Endothelial cell of umbilical vein (primary cell): ENCODE results near the gene MAP1B. TPM values are rescaled to one million over a fixed set of nuclear protein-coding genes. Genes with fewer than 3 reads are reported as not detected.

ENCODE experiments used
- BruUV-seq: library from RNA; stranded (reverse); fragments of 400-500 nt; replicated peaks from 2 replicates; lab custom pipeline; 2021; lab: Mats Ljungman, UMichigan
- CTCF ChIA-PET: fragments of 300-600, 350-600 bp; sonication (Branson Sonifier 250); formaldehyde crosslinking; loops from one replicate; lab custom pipeline; 2021; ENCODE audit warnings: antibody characterized with exemption, inconsistent platforms; lab: Charles Lee
- POLR2A ChIA-PET: fragments of 300-600, 350-600 bp; sonication (Branson Sonifier 250); formaldehyde crosslinking; loops from one replicate; lab custom pipeline; 2021; ENCODE audit warnings: antibody characterized with exemption, inconsistent platforms; lab: Charles Lee
- DNase-seq: peaks from one replicate; pipeline ENCODE4 v3.0.0-alpha.2; 2011; ENCODE audit warnings: low read depth, low spot score
- FAIRE-seq: peaks from 2 replicates; lab custom pipeline; 2011; peaks lifted over from hg19 to GRCh38; lab: Jason Lieb, UNC
- H2AFZ ChIP-seq: 2 replicates; pipeline ENCODE4 v1.6.0; 2012; ENCODE audit warnings: low read depth, low read length, control low read depth, inconsistent platforms
- H3K27ac ChIP-seq: 2 replicates; pipeline ENCODE4 v1.5.1; 2011; ENCODE audit warnings: low read depth, mild to moderate bottlenecking, control low read depth, low read length, moderate library complexity; ENCODE audit not compliant: insufficient read depth
- H3K27me3 ChIP-seq, 2 experiments: 2 replicates each; pipeline versions ENCODE4 v1.6.0 to v1.6.1; 2011; ENCODE audit warnings: low read length in 2 of 2, mixed read lengths in 1 of 2; ENCODE audit not compliant: control insufficient read depth in 2 of 2, insufficient read depth in 2 of 2
- H3K36me3 ChIP-seq, 2 experiments: 2 replicates in 1 of 2; 3 replicates in 1 of 2; pipeline ENCODE4 v1.5.1; 2011; ENCODE audit warnings: low read length in 2 of 2, mild to moderate bottlenecking in 1 of 2, moderate library complexity in 1 of 2; ENCODE audit not compliant: control insufficient read depth in 2 of 2, insufficient read depth in 2 of 2; ENCODE audit errors: extremely low read depth in 1 of 2
- H3K4me1 ChIP-seq: 3 replicates; pipeline ENCODE4 v1.5.1; 2011; ENCODE audit warnings: mild to moderate bottlenecking, low read length; ENCODE audit not compliant: control insufficient read depth, insufficient read depth; ENCODE audit errors: extremely low read depth
- H3K4me2 ChIP-seq: 2 replicates; pipeline ENCODE4 v1.6.1; 2011; ENCODE audit warnings: low read length, control low read depth, mixed read lengths; ENCODE audit not compliant: insufficient read depth
- H3K4me3 ChIP-seq, 3 experiments: fragments of 200-600 bp in 1 of 3; sonication (generic), shearing (Covaris generic) in 1 of 3; replicated peaks in 1 of 3; 2 replicates each; pipeline ENCODE4 v1.5.1; 2011 to 2016; ENCODE audit warnings: control low read depth in 3 of 3, low read length in 3 of 3, mild to moderate bottlenecking in 2 of 3, inconsistent platforms in 1 of 3, low read depth in 1 of 3, moderate library complexity in 1 of 3; ENCODE audit not compliant: insufficient read depth in 1 of 3
- H3K79me2 ChIP-seq: 2 replicates; pipeline ENCODE4 v1.6.0; 2012; ENCODE audit warnings: low read length, inconsistent platforms; ENCODE audit not compliant: control insufficient read depth, insufficient read depth
- H3K9ac ChIP-seq: replicated peaks from 2 replicates; pipeline ENCODE3; 2011; ENCODE audit warnings: low read length, control low read depth; ENCODE audit not compliant: insufficient read depth; ENCODE audit errors: extremely low read depth
- H3K9me1 ChIP-seq: replicated peaks from 3 replicates; pipeline ENCODE4 v1.6.0; 2011; ENCODE audit warnings: mild to moderate bottlenecking, low read length; ENCODE audit not compliant: control insufficient read depth, insufficient read depth; ENCODE audit errors: extremely low read depth
- H3K9me3 ChIP-seq: replicated peaks from 2 replicates; pipeline ENCODE4 v1.5.1; 2012; ENCODE audit warnings: low read length, inconsistent platforms; ENCODE audit not compliant: control insufficient read depth, insufficient read depth
- H4K20me1 ChIP-seq: replicated peaks from 2 replicates; pipeline ENCODE3; 2011; ENCODE audit warnings: mild to moderate bottlenecking, low read length; ENCODE audit not compliant: control insufficient read depth, insufficient read depth; ENCODE audit errors: extremely low read depth
- EZH2 ChIP-seq: IDR thresholded peaks from 2 replicates; pipeline ENCODE4 v1.6.1; 2012; ENCODE audit warnings: borderline replicate concordance, low read depth, mild to moderate bottlenecking, moderate library complexity, low read length, inconsistent platforms; ENCODE audit not compliant: severe bottlenecking
- FOS ChIP-seq: IDR thresholded peaks from 2 replicates; pipeline ENCODE4 v1.6.1; 2011; ENCODE audit warnings: mild to moderate bottlenecking, low read length, moderate library complexity, borderline replicate concordance; ENCODE audit not compliant: insufficient read depth
- GATA2 ChIP-seq: IDR thresholded peaks from 2 replicates; pipeline ENCODE4 v1.7.0; 2011; ENCODE audit warnings: low read depth, mild to moderate bottlenecking, moderate library complexity, mixed read lengths, low read length; ENCODE audit not compliant: insufficient read length, insufficient read depth
- JUN ChIP-seq: IDR thresholded peaks from 2 replicates; pipeline ENCODE4 v1.6.1; 2011; ENCODE audit warnings: borderline replicate concordance, low read depth; ENCODE audit not compliant: insufficient read length, insufficient read depth
- MYC ChIP-seq: IDR thresholded peaks from one replicate; pipeline ENCODE4 v1.6.1; 2011; ENCODE audit warnings: mild to moderate bottlenecking, low read depth, low read length
- POLR2A ChIP-seq: IDR thresholded peaks from 2 replicates; pipeline ENCODE4 v1.6.1; 2012; ENCODE audit warnings: low read depth, mild to moderate bottlenecking, control low read depth, low read length
- POLR2AphosphoS5 ChIP-seq: IDR thresholded peaks from 2 replicates; pipeline ENCODE4 v1.6.1; 2012; ENCODE audit warnings: low read depth, mild to moderate bottlenecking, control low read depth, low read length, moderate library complexity; ENCODE audit not compliant: insufficient read depth
- dilution Hi-C: fragments of 300-500 bp; cut with MboI; formaldehyde crosslinking; loops from one replicate; pipeline ENCODE4 v1.15.0; 2019; ENCODE audit warnings: low sequenced_read_pairs; ENCODE audit not compliant: extremely low pct_ligation_motif_present
- intact Hi-C: fragments of 100-400 bp; cut with micrococcal nuclease; formaldehyde crosslinking; loops from one replicate; pipeline ENCODE4 v1.10.0; 2022
- polyA plus RNA-seq, 4 experiments: library from polyadenylated mRNA; depleted of rRNA in 3 of 4; stranded (reverse) in 3 of 4; unstranded in 1 of 4; fragments of >200 nt; gene quantifications; 2 replicates each; pipeline versions ENCODE4 v1.2.1 to v1.2.3, GENCODE V29; 2011 to 2012; ENCODE audit warnings: missing spikeins in 1 of 4
- total RNA-seq: library from RNA; stranded (reverse); gene quantifications from 2 replicates; pipeline ENCODE4 v1.2.3, GENCODE V29; 2021
- TF ChIP-seq, protein P1 (sequence below), 2 donors: IDR thresholded peaks; 1 replicate in 1 of 2; 2 replicates in 1 of 2; pipeline ENCODE4 v1.5.1; 2011; ENCODE audit warnings: low read length in 2 of 2, mild to moderate bottlenecking in 2 of 2, moderate library complexity in 2 of 2, control low read depth in 1 of 2, inconsistent platforms in 1 of 2, low read depth in 1 of 2; ENCODE audit not compliant: insufficient read depth in 1 of 2; ENCODE audit errors: extremely low read depth in 1 of 2
- TF ChIP-seq, protein P2 (sequence below): IDR thresholded peaks from 2 replicates; pipeline ENCODE4 v1.6.1; 2011; ENCODE audit not compliant: insufficient read depth, insufficient read length

MAP1B gene
- total and polyA plus RNA-seq, 2 donors (not counting 3 experiments of a cell fraction or from before 2014, with no cell fraction given) = 55.9 to 263 TPM

DNA sequence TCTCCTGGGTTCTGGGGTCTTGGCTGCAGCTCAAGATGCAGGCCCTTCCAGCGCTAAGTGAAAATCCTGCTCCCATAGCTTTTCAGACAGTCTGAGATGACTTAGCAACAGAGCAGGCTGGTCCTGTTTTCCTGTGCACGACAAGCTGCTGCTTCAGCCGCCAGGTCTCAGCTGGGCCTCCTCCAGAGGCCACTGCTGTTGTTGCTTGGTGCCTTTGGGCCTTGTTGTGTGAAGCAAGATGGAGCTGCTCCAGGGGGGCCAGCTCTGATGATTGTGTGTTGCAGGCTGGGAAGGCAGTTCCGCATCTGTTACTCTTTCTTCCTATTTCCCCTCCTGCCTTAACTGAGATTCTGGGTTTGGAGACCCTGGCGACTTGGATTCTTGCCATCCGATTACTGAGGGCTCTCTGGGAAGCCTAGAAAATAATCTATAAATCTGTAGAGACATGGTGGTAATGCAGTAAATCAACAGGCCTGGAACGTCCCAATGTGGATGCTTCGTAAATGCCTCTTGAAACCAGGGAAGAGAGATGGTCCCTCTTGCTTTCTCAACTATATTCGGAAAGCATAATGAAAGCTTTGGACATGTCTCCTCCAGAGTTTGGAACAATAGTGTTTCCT is 3.2 kb downstream of the MAP1B start:
- Histone ChIP-seq H3K36me3 (peaks cover 2 to 14% of the 10 kb centered on the region in 2 experiments), H3K4me2 (peak overlapping the region; percentile 97), H3K9me1 (no peaks in the 10 kb centered on the region), H3K79me2 (peaks cover 80% of the 10 kb centered on the region), H3K27me3 (no peaks in the 10 kb centered on the region), H3K27ac (no peak overlapping the region), H3K9me3 (no peaks in the 10 kb centered on the region), H3K4me1 (peaks cover 59% of the 10 kb centered on the region), H3K9ac (no peak overlapping the region), H3K4me3 (peak overlapping the region in 1 of 3 experiments; percentile 14), H4K20me1 (peaks cover 4% of the 10 kb centered on the region), H2AFZ (no peak overlapping the region)
- intact Hi-C loops (no loop called here), dilution Hi-C loops (no loop called here)
- FAIRE-seq = no peak
- no peak for DNase-seq
- TF ChIP-seq POLR2AphosphoS5 (no peak), EZH2 (no peak), POLR2A (no peak), JUN (no peak)
- CTCF ChIA-PET = interaction anchor here (0.8 to 0.9 kb wide), 2 partner anchors 23 to 170 kb away, joined by 3 read pairs; no protein-coding TSS in a partner anchor
- POLR2A ChIA-PET = no interaction called here
- BruUV-seq = no TSS peak

DNA sequence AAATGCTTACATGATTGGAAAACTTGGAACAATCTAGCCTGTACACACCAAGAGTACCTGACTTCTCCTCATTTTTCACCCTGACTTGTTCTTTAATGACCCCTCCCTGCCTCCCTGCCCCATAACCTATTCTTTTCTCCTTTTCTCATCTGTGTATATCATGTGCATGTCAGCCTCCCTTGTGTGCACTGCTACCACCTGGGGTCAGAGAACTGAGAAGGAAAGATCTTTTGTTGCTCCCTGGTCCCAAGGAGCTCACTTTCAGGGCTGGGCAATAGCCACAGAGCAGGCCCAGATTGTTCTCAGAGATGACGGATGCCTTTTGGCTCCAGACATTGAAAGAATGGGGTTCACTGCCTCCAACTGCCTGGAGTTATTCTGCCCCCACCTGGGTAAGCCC is 5.1 kb downstream of the MAP1B start:
- no peaks in the 10 kb centered on the region for H3K9me1 ChIP-seq
- peaks cover 4% of the 10 kb centered on the region for H4K20me1 ChIP-seq
- peaks cover 5 to 30% of the 10 kb centered on the region in 2 experiments for H3K36me3 ChIP-seq
- intact Hi-C loops (no loop called here), dilution Hi-C loops (no loop called here)
- POLR2A ChIA-PET = no interaction called here
- no peak for DNase-seq
- peak overlapping the region; percentile 21 for H3K4me2 ChIP-seq
- BruUV-seq = no TSS peak
- TF ChIP-seq, protein P1, sequence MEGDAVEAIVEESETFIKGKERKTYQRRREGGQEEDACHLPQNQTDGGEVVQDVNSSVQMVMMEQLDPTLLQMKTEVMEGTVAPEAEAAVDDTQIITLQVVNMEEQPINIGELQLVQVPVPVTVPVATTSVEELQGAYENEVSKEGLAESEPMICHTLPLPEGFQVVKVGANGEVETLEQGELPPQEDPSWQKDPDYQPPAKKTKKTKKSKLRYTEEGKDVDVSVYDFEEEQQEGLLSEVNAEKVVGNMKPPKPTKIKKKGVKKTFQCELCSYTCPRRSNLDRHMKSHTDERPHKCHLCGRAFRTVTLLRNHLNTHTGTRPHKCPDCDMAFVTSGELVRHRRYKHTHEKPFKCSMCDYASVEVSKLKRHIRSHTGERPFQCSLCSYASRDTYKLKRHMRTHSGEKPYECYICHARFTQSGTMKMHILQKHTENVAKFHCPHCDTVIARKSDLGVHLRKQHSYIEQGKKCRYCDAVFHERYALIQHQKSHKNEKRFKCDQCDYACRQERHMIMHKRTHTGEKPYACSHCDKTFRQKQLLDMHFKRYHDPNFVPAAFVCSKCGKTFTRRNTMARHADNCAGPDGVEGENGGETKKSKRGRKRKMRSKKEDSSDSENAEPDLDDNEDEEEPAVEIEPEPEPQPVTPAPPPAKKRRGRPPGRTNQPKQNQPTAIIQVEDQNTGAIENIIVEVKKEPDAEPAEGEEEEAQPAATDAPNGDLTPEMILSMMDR (IDR thresholded peaks at IDR 0.05; ENCODE audit: extremely low read depth in 1 of 2, insufficient read depth in 1 of 2, low read depth in 1 of 2, low read length in 2 of 2) = no peak
- TF ChIP-seq POLR2A (no peak), POLR2AphosphoS5 (no peak), JUN (no peak), MYC (no peak), GATA2 (no peak), FOS (no peak), EZH2 (no peak)
- TF ChIP-seq, protein P2, sequence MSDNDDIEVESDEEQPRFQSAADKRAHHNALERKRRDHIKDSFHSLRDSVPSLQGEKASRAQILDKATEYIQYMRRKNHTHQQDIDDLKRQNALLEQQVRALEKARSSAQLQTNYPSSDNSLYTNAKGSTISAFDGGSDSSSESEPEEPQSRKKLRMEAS = no peak
- no peak overlapping the region for H3K4me3 ChIP-seq
- H3K9me3 ChIP-seq = no peaks in the 10 kb centered on the region
- no peak overlapping the region for H3K9ac ChIP-seq
- peaks cover 60% of the 10 kb centered on the region for H3K4me1 ChIP-seq
- H2AFZ ChIP-seq = no peak overlapping the region
- H3K27me3 ChIP-seq = no peaks in the 10 kb centered on the region
- no peak overlapping the region for H3K27ac ChIP-seq
- CTCF ChIA-PET = no interaction called here
- peaks cover 98% of the 10 kb centered on the region for H3K79me2 ChIP-seq
- FAIRE-seq = no peak
